ENCODE data around the gene CSF3R. TPM values are rescaled to one million over a fixed set of nuclear protein-coding genes. Genes with fewer than 3 reads are reported as not detected.
"Not testable (repeated sequence)": the region's sequence is repeated elsewhere in the genome, so short reads cannot be mapped to it uniquely, and the experiment has no call there.

CSF3R gene
- total RNA-seq, 2 donors from 2014 or later = 3.9 to 17.0 TPM

DNA sequence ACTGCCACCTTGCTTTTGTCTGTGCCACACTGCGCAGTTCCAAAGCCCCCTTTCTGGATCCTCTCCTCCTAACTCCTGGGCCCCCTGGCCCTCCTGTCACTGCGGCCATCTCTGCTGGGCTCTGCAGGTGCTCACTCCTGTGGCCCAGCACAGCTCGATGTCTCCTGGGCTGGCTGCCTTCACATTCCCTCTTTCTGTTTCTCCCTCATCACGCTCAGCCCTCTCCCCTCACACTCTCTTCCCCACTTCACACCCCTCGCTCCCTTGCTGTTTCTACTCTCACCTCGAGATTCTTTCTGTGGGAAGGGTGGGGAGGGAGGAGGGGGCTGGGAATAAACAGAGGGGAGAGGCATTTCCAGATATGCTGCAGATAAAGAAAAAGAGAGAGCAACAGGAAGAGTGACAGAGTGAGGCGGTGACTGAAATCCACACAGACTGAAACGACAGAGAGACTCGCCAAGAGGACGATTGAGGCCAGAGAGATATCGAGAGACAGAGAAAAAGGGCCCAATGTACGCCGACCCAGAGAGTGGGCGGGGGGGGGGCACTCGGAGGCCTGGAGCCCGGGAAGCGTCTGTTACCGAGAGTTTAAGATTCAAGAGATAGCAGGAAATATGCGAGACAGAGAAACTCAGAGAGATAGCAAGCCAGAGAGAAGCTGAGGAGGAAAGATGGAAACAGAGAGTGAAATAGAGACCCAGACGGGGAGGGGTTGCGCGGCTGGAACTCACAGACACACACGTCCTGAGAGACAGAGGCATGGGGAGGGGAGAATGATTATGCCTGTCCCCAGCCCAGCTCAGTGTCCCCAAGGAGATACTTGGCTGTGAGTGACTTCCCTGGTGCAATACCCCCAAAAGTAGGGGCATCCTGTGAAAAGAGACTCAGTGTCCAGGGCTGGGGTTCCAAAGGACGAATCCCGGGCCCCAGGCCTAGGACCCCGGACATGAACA is 666 bp downstream of the CSF3R start:
- intact Hi-C loops (cut with DNase I) = no loop called here
- no peak for DNase-seq (ENCODE audit: low spot score)
- H3K4me1 ChIP-seq (replicated peaks) = no peaks in the 10 kb centered on the region
- H3K27ac ChIP-seq = no peak overlapping the region
- 31% methylated on average over 26 of the region's 26 CpGs for WGBS
- H3K27me3 ChIP-seq (replicated peaks; ENCODE audit: insufficient read depth) = no peaks in the 10 kb centered on the region
- H3K9me3 ChIP-seq = no peaks in the 10 kb centered on the region
- no peak for TF ChIP-seq POLR2A (IDR thresholded peaks at IDR 0.05)
- TF ChIP-seq POLR2AphosphoS5 (IDR thresholded peaks at IDR 0.05) = no peak
- TF ChIP-seq, protein P1, sequence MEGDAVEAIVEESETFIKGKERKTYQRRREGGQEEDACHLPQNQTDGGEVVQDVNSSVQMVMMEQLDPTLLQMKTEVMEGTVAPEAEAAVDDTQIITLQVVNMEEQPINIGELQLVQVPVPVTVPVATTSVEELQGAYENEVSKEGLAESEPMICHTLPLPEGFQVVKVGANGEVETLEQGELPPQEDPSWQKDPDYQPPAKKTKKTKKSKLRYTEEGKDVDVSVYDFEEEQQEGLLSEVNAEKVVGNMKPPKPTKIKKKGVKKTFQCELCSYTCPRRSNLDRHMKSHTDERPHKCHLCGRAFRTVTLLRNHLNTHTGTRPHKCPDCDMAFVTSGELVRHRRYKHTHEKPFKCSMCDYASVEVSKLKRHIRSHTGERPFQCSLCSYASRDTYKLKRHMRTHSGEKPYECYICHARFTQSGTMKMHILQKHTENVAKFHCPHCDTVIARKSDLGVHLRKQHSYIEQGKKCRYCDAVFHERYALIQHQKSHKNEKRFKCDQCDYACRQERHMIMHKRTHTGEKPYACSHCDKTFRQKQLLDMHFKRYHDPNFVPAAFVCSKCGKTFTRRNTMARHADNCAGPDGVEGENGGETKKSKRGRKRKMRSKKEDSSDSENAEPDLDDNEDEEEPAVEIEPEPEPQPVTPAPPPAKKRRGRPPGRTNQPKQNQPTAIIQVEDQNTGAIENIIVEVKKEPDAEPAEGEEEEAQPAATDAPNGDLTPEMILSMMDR (IDR thresholded peaks at IDR 0.05) = no peak
- no peak overlapping the region for H3K4me3 ChIP-seq
- no peaks in the 10 kb centered on the region for H3K36me3 ChIP-seq

DNA sequence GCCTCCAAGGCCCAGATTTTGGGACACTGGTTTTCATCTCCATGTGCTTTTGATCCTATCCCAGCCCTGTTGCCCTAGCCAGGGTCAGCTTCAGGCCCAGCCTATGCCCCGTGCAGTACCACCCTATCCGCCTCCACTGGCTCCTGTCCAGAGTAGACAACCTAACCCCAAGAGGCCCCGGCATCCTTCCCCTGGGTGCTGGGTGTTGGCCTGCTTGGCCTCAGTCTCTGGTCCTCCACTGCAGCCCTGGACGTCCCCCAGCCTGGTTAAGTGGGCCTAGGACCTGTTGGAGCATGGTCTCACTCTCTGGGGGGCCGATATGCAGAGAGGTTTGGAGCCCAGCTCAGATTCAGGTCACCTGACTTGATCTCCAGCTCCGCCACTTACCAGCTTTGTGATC is 1.6 kb downstream of the CSF3R start:
- intact Hi-C loops (cut with DNase I) = no loop called here
- Histone ChIP-seq H3K4me3 (no peak overlapping the region), H3K27me3 (replicated peaks; ENCODE audit: insufficient read depth) (no peaks in the 10 kb centered on the region), H3K4me1 (replicated peaks) (no peaks in the 10 kb centered on the region), H3K27ac (no peak overlapping the region), H3K36me3 (no peaks in the 10 kb centered on the region), H3K9me3 (no peaks in the 10 kb centered on the region)
- WGBS = 87% methylated on average over 6 of the region's 6 CpGs
- no peak for DNase-seq (ENCODE audit: low spot score)
- no peak for TF ChIP-seq POLR2AphosphoS5 (IDR thresholded peaks at IDR 0.05)
- TF ChIP-seq, protein P1 (IDR thresholded peaks at IDR 0.05) = no peak
- no peak for TF ChIP-seq POLR2A (IDR thresholded peaks at IDR 0.05)

DNA sequence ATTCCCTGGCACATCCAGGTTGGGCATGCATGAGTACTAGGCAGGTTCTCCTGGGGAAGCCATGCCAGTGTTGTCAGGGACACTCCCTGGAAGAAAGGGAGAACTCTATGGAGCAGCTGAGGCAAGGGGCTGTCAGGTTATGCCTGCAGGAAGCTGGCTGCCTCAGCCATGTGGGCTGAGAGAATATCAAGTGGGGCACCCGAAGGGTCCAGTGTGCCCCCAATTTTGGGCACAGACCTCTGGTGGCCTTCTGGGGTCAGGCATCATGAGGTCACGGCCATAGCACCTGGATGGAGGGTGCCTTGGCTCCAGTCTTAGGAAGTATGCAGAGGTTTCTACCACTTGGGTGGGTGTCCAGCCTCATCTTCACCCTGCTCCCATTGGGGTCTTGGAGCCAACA is 2.6 kb downstream of the CSF3R start:
- Histone ChIP-seq H3K4me3 (no peak overlapping the region), H3K4me1 (replicated peaks) (no peaks in the 10 kb centered on the region), H3K27me3 (replicated peaks; ENCODE audit: insufficient read depth) (no peaks in the 10 kb centered on the region), H3K36me3 (no peaks in the 10 kb centered on the region), H3K9me3 (no peaks in the 10 kb centered on the region), H3K27ac (no peak overlapping the region)
- WGBS = 100% methylated on average over 2 of the region's 2 CpGs
- DNase-seq (ENCODE audit: low spot score) = no peak
- intact Hi-C loops (cut with DNase I) = no loop called here
- TF ChIP-seq, protein P1 (IDR thresholded peaks at IDR 0.05) = no peak
- TF ChIP-seq POLR2AphosphoS5 (IDR thresholded peaks at IDR 0.05) (no peak), POLR2A (IDR thresholded peaks at IDR 0.05) (no peak)

DNA sequence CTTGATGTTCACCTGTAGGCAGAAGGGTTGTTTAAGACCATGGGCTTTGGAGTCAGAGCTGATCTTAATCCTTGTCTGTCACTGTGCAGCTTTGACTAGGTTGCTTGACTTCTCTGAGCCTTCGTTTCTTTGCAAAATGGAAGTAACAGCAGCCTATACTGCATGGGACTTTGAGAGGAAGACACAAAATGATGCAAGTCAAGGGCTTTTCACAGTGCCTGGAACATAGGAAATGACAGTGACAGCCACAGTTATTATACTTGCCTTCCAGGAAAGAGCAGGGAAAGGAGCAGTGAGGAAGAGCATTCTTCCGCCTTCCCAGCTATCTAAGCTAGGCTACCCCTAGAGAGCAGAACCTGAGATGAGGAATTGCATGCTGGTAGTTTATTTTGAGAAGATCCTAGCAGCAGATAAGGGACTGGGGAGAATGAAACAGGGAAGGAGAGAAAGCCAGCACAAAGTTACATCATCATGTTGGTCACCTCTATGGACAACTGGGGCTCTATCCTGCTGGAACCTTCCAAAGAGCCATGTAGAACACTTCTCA is 3.1 kb downstream of the CSF3R start:
- Histone ChIP-seq H3K27me3 (replicated peaks; ENCODE audit: insufficient read depth) (no peaks in the 10 kb centered on the region), H3K4me3 (no peak overlapping the region), H3K4me1 (replicated peaks) (no peaks in the 10 kb centered on the region), H3K27ac (no peak overlapping the region), H3K9me3 (no peaks in the 10 kb centered on the region), H3K36me3 (no peaks in the 10 kb centered on the region)
- TF ChIP-seq POLR2AphosphoS5 (IDR thresholded peaks at IDR 0.05) = no peak
- TF ChIP-seq POLR2A (IDR thresholded peaks at IDR 0.05) = no peak
- TF ChIP-seq, protein P1 (IDR thresholded peaks at IDR 0.05) = no peak
- no peak for DNase-seq (ENCODE audit: low spot score)
- 68% methylated on average over 2 of the region's 2 CpGs for WGBS
- intact Hi-C loops (cut with DNase I) = no loop called here

DNA sequence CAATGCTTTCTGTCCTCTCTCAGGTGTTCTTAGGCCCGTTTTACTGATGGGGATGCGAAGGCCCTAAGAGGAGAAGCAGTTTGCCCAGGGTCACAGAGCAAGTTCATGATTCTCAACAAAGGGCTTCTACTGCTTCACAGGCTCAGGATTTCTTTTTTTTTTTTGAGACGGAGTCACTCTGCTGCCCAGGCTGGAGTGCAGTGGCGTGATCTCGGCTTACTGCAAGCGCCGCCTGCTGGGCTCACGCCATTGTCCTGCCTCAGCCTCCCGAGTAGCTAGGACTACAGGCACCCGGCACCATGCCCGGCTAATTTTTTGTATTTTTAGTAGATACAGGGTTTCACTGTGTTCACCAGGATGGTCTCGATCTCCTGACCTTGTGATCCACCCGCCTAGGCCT is 5.1 kb downstream of the CSF3R start:
- intact Hi-C loops (cut with DNase I) = not testable (repeated sequence)

More for the DNA sequence above, 5.1 kb downstream of the CSF3R start:
- H3K27me3 ChIP-seq (replicated peaks; ENCODE audit: insufficient read depth); DNase-seq (ENCODE audit: low spot score); H3K27ac ChIP-seq; H3K4me1 ChIP-seq (replicated peaks); H3K9me3 ChIP-seq; H3K36me3 ChIP-seq; H3K4me3 ChIP-seq: not testable (repeated sequence)
- WGBS = 89% methylated on average over 13 of the region's 13 CpGs

Measured in prostate gland (tissue), 2 donors.